Mesendoderm (in vitro differentiated cells): ENCODE data around the gene GRIK4.

Source experiments
- DNase-seq: peaks from one replicate; pipeline ENCODE4 v3.0.0; 2013
- H2AK5ac ChIP-seq: 2 replicates; pipeline ENCODE4 v1.6.1; 2013; ENCODE audit warnings: low read length, inconsistent platforms
- H2BK120ac ChIP-seq: 2 replicates; pipeline ENCODE4 v1.6.1; 2013; ENCODE audit warnings: low read depth, mild to moderate bottlenecking, low read length, moderate library complexity, mixed read lengths
- H2BK15ac ChIP-seq: replicated peaks from 2 replicates; pipeline ENCODE4 v1.6.1; 2013; ENCODE audit warnings: low read depth, mild to moderate bottlenecking, moderate library complexity
- H2BK5ac ChIP-seq: 2 replicates; pipeline ENCODE4 v1.6.1; 2013; ENCODE audit warnings: low read length, inconsistent platforms
- H3K18ac ChIP-seq: 2 replicates; pipeline ENCODE4 v1.6.1; 2013; ENCODE audit warnings: mild to moderate bottlenecking, low read length, mixed read lengths
- H3K23ac ChIP-seq: one replicate; pipeline ENCODE4 v1.6.1; 2013; ENCODE audit warnings: low read length
- H3K27ac ChIP-seq: 2 replicates; pipeline ENCODE4 v1.5.1; 2013; ENCODE audit warnings: low read depth, mild to moderate bottlenecking, inconsistent platforms, low read length, moderate library complexity
- H3K27me3 ChIP-seq: 2 replicates; pipeline ENCODE4 v1.6.1; 2013; ENCODE audit warnings: low read length, control low read depth, mild to moderate bottlenecking, inconsistent platforms; ENCODE audit not compliant: insufficient read depth, poor library complexity
- H3K36me3 ChIP-seq: 2 replicates; pipeline ENCODE4 v1.6.1; 2013; ENCODE audit warnings: low read length, inconsistent platforms; ENCODE audit not compliant: control insufficient read depth, insufficient read depth
- H3K4ac ChIP-seq: one replicate; pipeline ENCODE4 v1.6.1; 2013; ENCODE audit warnings: low read depth, mild to moderate bottlenecking, low read length, moderate library complexity
- H3K4me1 ChIP-seq: 2 replicates; pipeline ENCODE4 v1.6.1; 2013; ENCODE audit warnings: low read depth, low read length, inconsistent platforms; ENCODE audit not compliant: control insufficient read depth
- H3K4me2 ChIP-seq: 2 replicates; pipeline ENCODE4 v1.6.1; 2013; ENCODE audit warnings: low read length
- H3K4me3 ChIP-seq: 2 replicates; pipeline ENCODE4 v1.5.1; 2013; ENCODE audit warnings: mild to moderate bottlenecking, low read length
- H3K56ac ChIP-seq: one replicate; pipeline ENCODE4 v1.6.1; 2013; ENCODE audit warnings: low read length
- H3K79me1 ChIP-seq: 2 replicates; pipeline ENCODE4 v1.6.1; 2013; ENCODE audit warnings: low read length, inconsistent platforms
- H3K79me2 ChIP-seq: 2 replicates; pipeline ENCODE4 v1.6.1; 2013; ENCODE audit warnings: mild to moderate bottlenecking, low read length; ENCODE audit not compliant: control insufficient read depth, insufficient read depth
- H3K9ac ChIP-seq: 2 replicates; pipeline ENCODE4 v1.6.1; 2013; ENCODE audit warnings: low read length, inconsistent platforms
- H4K5ac ChIP-seq: one replicate; pipeline ENCODE4 v1.6.1; 2013; ENCODE audit warnings: low read length
- H4K8ac ChIP-seq: one replicate; pipeline ENCODE4 v1.6.1; 2013; ENCODE audit warnings: low read depth, mild to moderate bottlenecking, control low read depth, low read length, moderate library complexity
- WGBS: extraction: QIAGEN DNeasy Blood & Tissue Kit; methylation state at CpG from one replicate; pipeline ENCODE4 v1.1.7; 2013; ENCODE audit warnings: low lambda C conversion rate, missing lambda C conversion rate; ENCODE audit not compliant: insufficient coverage; ENCODE audit errors: extremely low coverage; 5-methylcytosine and 5-hydroxymethylcytosine counted together

Gene GRIK4

DNA sequence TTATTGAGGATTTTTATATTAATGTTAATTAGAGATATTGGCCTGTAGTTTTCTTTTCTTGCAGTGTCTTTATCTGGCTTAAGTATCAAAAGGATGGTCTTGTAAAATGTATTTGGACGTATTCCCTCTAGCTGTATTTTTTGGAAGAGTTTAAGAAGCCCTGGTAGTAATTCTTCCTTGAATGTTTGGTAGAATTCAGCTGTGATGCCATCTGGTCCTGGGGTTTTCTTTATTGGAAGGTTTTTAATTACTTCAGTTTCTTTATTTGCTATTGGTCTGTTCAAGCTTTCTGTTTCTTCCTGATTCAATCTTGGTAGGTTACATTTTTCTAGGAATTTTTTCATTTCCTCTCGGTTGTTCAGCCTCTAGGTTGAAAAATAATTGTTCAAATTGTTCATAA lies 257.4 kb downstream of the GRIK4 start:
- Histone ChIP-seq H4K8ac (no peak overlapping the region), H3K27me3 (no peaks in the 10 kb centered on the region), H3K23ac (no peak overlapping the region), H3K18ac (no peak overlapping the region), H3K79me2 (no peaks in the 10 kb centered on the region), H3K4ac (no peak overlapping the region), H3K9ac (no peak overlapping the region), H2BK15ac (no peak overlapping the region), H3K56ac (no peak overlapping the region), H3K36me3 (no peaks in the 10 kb centered on the region), H3K27ac (no peak overlapping the region), H2AK5ac (no peak overlapping the region), H4K5ac (no peak overlapping the region), H3K4me3 (no peak overlapping the region), H3K4me1 (no peaks in the 10 kb centered on the region), H2BK120ac (no peak overlapping the region), H3K4me2 (no peak overlapping the region), H2BK5ac (no peak overlapping the region), H3K79me1 (no peaks in the 10 kb centered on the region)
- no peak for DNase-seq
- WGBS: no CpG with 5 or more reads among the region's 2 CpGs

DNA sequence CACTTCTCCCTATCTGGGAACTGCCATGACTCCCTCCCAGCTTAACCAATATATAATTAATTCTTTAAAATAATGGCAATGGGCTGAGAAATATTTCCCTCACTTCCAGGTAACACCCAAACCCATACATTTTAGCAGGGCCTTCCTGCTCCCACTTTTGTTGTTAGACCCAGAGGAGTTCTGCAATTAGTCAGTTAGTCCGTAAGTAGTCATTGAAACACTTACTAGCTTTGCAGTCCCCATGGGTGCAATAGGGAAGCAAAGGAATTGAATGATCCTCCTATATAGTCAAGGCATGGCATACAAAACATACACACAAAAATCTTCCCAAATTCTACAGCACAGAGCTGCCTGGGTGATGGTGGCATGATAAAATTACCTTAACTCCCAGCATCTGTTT lies 258.4 kb downstream of the GRIK4 start:
- no peaks in the 10 kb centered on the region for H3K79me1 ChIP-seq

DNA sequence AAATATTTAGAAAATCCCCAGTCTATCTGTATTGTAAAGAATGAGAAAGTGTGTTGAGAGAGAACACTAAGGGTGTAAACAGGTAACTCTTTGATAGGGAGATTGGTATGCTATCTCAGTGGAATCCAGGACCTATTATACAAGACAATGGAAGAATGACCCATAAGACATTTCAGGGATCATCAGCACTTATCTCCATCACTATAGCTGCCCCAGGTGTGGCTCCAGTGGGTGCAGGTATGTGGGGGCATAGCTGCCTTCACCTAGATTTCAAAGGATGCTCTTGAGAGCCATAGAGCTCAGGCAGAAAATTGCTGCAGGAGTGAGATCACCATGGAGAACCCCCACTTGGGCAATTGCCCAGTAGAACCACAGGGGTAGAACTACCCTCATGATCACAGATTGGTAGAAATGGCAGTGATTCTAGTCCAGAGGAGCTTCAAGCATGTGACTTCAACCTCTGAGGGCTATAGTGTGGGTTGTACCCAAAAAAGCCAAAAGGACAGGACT lies 260.1 kb downstream of the GRIK4 start:
- Histone ChIP-seq H3K79me1 (no peaks in the 10 kb centered on the region), H4K5ac (no peak overlapping the region), H3K4ac (no peak overlapping the region), H3K4me2 (no peak overlapping the region), H3K79me2 (no peaks in the 10 kb centered on the region), H3K4me3 (no peak overlapping the region), H3K27me3 (no peaks in the 10 kb centered on the region), H3K4me1 (no peaks in the 10 kb centered on the region), H3K56ac (no peak overlapping the region), H3K27ac (no peak overlapping the region), H3K18ac (no peak overlapping the region), H3K36me3 (no peaks in the 10 kb centered on the region), H4K8ac (no peak overlapping the region), H2AK5ac (no peak overlapping the region), H2BK5ac (no peak overlapping the region), H3K9ac (no peak overlapping the region), H2BK120ac (no peak overlapping the region), H3K23ac (no peak overlapping the region), H2BK15ac (no peak overlapping the region)
- DNase-seq: no peak

More for the DNA sequence above, 258.4 kb downstream of the GRIK4 start:
- H3K56ac ChIP-seq: no peak overlapping the region
- no peak overlapping the region for H4K8ac ChIP-seq
- no peak overlapping the region for H3K18ac ChIP-seq
- H2BK5ac ChIP-seq: no peak overlapping the region
- DNase-seq: no peak
- no peak overlapping the region for H3K27ac ChIP-seq
- H3K9ac ChIP-seq: no peak overlapping the region
- H3K79me2 ChIP-seq: no peaks in the 10 kb centered on the region
- WGBS: no CpG with 5 or more reads among the region's 1 CpG
- no peak overlapping the region for H2BK15ac ChIP-seq
- no peak overlapping the region for H2AK5ac ChIP-seq
- H3K4me3 ChIP-seq: no peak overlapping the region
- H3K4me2 ChIP-seq: no peak overlapping the region
- no peak overlapping the region for H3K4ac ChIP-seq
- no peaks in the 10 kb centered on the region for H3K36me3 ChIP-seq
- H2BK120ac ChIP-seq: no peak overlapping the region
- no peaks in the 10 kb centered on the region for H3K27me3 ChIP-seq
- H3K23ac ChIP-seq: no peak overlapping the region
- no peaks in the 10 kb centered on the region for H3K4me1 ChIP-seq
- H4K5ac ChIP-seq: no peak overlapping the region

DNA sequence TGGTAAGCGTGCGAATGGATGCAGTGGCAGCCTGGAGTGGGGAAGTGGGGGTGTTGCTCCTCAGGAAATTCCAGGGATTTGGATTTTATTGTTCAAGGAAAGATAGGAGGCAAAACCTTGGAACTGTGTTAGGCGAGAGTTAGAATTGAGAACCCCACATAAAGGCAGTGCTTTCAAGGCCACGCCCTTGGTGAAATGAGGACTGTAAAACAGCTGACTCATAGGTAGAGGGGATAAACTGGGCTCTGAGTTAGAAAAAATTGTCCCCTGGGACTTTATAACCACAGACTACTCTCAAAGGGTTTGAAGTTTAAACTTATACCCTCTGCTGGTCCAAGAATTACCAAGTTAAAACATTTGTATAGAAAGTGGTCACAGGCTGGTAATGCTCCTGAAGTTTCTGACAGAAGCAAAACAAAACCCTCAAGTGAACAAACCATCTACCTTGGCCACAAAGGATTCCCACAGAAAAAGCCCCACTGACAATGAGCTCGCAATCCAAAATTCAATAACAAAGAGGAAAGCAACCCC lies 262.0 kb downstream of the GRIK4 start:
- H3K4me1 ChIP-seq: no peaks in the 10 kb centered on the region
- H3K27ac ChIP-seq: no peak overlapping the region

DNA sequence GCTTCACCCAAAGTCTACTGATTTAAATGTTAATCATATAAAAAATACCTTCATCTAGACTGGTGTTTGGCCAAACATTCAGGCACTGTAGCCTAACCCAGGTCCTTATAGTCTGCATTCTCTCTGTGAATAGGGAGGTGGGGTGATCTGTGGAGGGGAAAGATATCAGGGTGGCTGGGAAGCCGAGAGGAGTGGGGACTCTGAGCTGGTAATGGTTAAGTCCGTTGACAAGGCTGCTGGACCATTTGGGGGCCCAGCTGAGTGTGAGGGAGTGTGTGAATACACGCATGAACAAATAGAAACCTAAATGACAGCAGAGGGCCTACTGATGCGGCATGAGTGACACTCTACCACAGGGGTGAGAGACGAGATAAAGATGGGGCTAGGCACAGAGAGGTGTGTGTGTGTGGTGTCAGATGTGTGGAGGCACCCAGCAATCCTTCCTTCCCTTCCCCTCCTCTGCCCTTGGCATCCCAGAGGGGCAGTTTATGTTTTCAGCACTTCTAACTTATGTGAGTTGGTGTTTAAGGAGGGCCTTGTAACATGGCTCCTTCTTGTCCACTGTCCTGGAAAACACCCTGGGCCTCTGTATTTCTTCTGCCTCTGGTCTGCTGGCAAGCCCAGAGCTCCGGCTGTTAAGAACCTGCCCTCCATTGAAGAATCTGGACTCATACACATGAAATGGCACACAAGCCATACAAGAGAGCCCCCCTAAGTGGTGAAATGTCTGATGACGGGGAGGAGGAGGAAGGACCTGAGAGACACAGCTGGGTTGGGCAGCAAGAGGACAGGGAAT lies 263.2 kb downstream of the GRIK4 start:
- no CpG with 5 or more reads among the region's 7 CpGs for WGBS
- Histone ChIP-seq H3K4ac (no peak overlapping the region), H3K27me3 (no peaks in the 10 kb centered on the region), H3K23ac (no peak overlapping the region), H3K36me3 (no peaks in the 10 kb centered on the region), H2BK15ac (no peak overlapping the region), H2BK5ac (no peak overlapping the region), H3K79me1 (no peaks in the 10 kb centered on the region), H3K4me2 (no peak overlapping the region), H4K8ac (no peak overlapping the region), H3K18ac (no peak overlapping the region), H3K27ac (no peak overlapping the region), H3K79me2 (no peaks in the 10 kb centered on the region), H4K5ac (no peak overlapping the region), H3K4me1 (peaks cover 4% of the 10 kb centered on the region), H2BK120ac (no peak overlapping the region), H2AK5ac (no peak overlapping the region), H3K9ac (no peak overlapping the region), H3K56ac (no peak overlapping the region), H3K4me3 (no peak overlapping the region)
- peak; percentile 20 for DNase-seq

More for the DNA sequence above, 262.0 kb downstream of the GRIK4 start:
- Histone ChIP-seq H4K5ac (no peak overlapping the region), H3K27me3 (no peaks in the 10 kb centered on the region), H3K79me1 (no peaks in the 10 kb centered on the region), H3K9ac (no peak overlapping the region), H3K18ac (no peak overlapping the region), H2AK5ac (no peak overlapping the region), H3K23ac (no peak overlapping the region), H3K4me3 (no peak overlapping the region), H3K36me3 (no peaks in the 10 kb centered on the region), H3K4ac (no peak overlapping the region), H3K79me2 (no peaks in the 10 kb centered on the region), H2BK120ac (no peak overlapping the region), H3K56ac (no peak overlapping the region), H4K8ac (no peak overlapping the region), H3K4me2 (no peak overlapping the region), H2BK5ac (no peak overlapping the region), H2BK15ac (no peak overlapping the region)
- DNase-seq: no peak
- no CpG with 5 or more reads among the region's 5 CpGs for WGBS
